Spleen (tissue), 11 donors: ENCODE results near the gene PPTC7. TPM values are rescaled to one million over a fixed set of nuclear protein-coding genes. Genes with fewer than 3 reads are reported as not detected.
A peak's percentile ranks its signal among the peaks of the same experiment; 100 is the strongest.

Experiments used
- DNase-seq: peaks from one replicate; pipeline ENCODE4 v3.0.0-alpha.2; 2020
- H3K27ac ChIP-seq, 8 donors: fragments of 200-600 bp; sonication (generic) in 7 of 8; 1 replicate in 4 of 8; 2 replicates in 4 of 8; pipeline versions ENCODE4 v1.5.0 to v1.8.0; 2016 to 2021; ENCODE audit warnings: inconsistent platforms in 4 of 8, mild to moderate bottlenecking in 4 of 8, moderate library complexity in 1 of 8
- H3K27me3 ChIP-seq, 7 donors: fragments of 200-600 bp; sonication (generic) in 6 of 7; replicated peaks in 1 of 7; 1 replicate in 4 of 7; 2 replicates in 3 of 7; pipeline versions ENCODE4 v1.5.0 to v1.8.0; 2016 to 2021; ENCODE audit warnings: inconsistent platforms in 3 of 7, mild to moderate bottlenecking in 1 of 7
- H3K36me3 ChIP-seq, 6 donors: fragments of 200-600 bp; sonication (generic) in 5 of 6; 1 replicate in 4 of 6; 2 replicates in 2 of 6; pipeline versions ENCODE4 v1.5.0 to v1.8.0; 2016 to 2021; ENCODE audit warnings: inconsistent platforms in 2 of 6
- H3K4me1 ChIP-seq, 6 donors: fragments of 200-600 bp; sonication (generic) in 5 of 6; 1 replicate in 3 of 6; 2 replicates in 3 of 6; pipeline versions ENCODE4 v1.5.0 to v1.8.0; 2016 to 2021; ENCODE audit warnings: inconsistent platforms in 3 of 6
- H3K4me3 ChIP-seq, 8 donors: fragments of 200-600 bp; sonication (generic) in 7 of 8; 1 replicate in 4 of 8; 2 replicates in 4 of 8; pipeline versions ENCODE4 v1.5.0 to v1.8.0; 2016 to 2021; ENCODE audit warnings: inconsistent platforms in 4 of 8, mild to moderate bottlenecking in 4 of 8, moderate library complexity in 2 of 8
- H3K9me3 ChIP-seq, 8 donors: fragments of 200-600 bp; sonication (generic) in 7 of 8; 1 replicate in 4 of 8; 2 replicates in 4 of 8; pipeline versions ENCODE4 v1.5.0 to v1.8.0; 2016 to 2021; ENCODE audit warnings: inconsistent platforms in 4 of 8
- POLR2A ChIP-seq, 3 donors: fragments of 450-650 bp; IDR thresholded peaks; one replicate each; pipeline ENCODE4 v1.5.1; 2017; ENCODE audit warnings: antibody characterized with exemption in 3 of 3, mild to moderate bottlenecking in 1 of 3
- POLR2AphosphoS5 ChIP-seq, 3 donors: sonication (generic); formaldehyde crosslinking; IDR thresholded peaks; one replicate each; pipeline ENCODE4 v1.5.1; 2017; ENCODE audit warnings: antibody characterized with exemption in 3 of 3
- WGBS, 5 donors: extraction: QIAGEN DNeasy Blood & Tissue Kit in 3 of 5; methylation state at CpG; one replicate each; pipeline versions ENCODE4 v1.1.5 to v1.1.7; 2013 to 2018; 5-methylcytosine and 5-hydroxymethylcytosine counted together
- intact Hi-C: fragments of 100-400 bp; cut with DNase I; formaldehyde crosslinking; loops from one replicate; pipeline ENCODE4 v1.15.0; 2023; ENCODE audit warnings: low total_unique reads
- polyA plus RNA-seq, 3 donors: library from polyadenylated mRNA; stranded (reverse); fragments of 200-250 nt; gene quantifications; one replicate each; pipeline ENCODE4 v1.2.1, GENCODE V29; 2013
- total RNA-seq, 7 donors: library from RNA; depleted of rRNA in 3 of 7; stranded (reverse); fragments of >200 nt in 3 of 7; fragmentation: NEBNext Ultra II Directional in 4 of 7; extraction: Animal tissue kit (Norgen Biotek cat#: 25700) in 4 of 7; gene quantifications; one replicate each; pipeline versions ENCODE4 v1.1.0 to v1.2.1, GENCODE V29; 2016 to 2021
- TF ChIP-seq, protein P1 (sequence below), 11 experiments: fragments of 200-600 bp in 7 of 11; fragments of 450-650 bp in 4 of 11; sonication (generic) in 4 of 11; IDR thresholded peaks in 8 of 11; conservative IDR thresholded peaks in 3 of 11; 1 replicate in 7 of 11; 2 replicates in 4 of 11; pipeline versions ENCODE4 v1.4.0 to v1.8.0; 2016 to 2021; ENCODE audit warnings: antibody characterized with exemption in 11 of 11, inconsistent platforms in 4 of 11, mild to moderate bottlenecking in 1 of 11
- donor health status: healthy with polysubstance abuse.
- donor health status: DM: no; HTN: no; CAD: no; lungs with moderate emphysema.
- donor health status: DM: no; HTN: no; CAD: no.
- donor health status: Bipolar disorder and iron deficiency.
- donor health status: healthy.
- donor health status: DM: no; HTN: no; CAD: no.
- donor health status: DM: yes; HTN: yes; CAD: no.

Gene PPTC7
- total and polyA plus RNA-seq, 10 donors, result 7.5 to 27.3 (median 23.5) TPM

DNA sequence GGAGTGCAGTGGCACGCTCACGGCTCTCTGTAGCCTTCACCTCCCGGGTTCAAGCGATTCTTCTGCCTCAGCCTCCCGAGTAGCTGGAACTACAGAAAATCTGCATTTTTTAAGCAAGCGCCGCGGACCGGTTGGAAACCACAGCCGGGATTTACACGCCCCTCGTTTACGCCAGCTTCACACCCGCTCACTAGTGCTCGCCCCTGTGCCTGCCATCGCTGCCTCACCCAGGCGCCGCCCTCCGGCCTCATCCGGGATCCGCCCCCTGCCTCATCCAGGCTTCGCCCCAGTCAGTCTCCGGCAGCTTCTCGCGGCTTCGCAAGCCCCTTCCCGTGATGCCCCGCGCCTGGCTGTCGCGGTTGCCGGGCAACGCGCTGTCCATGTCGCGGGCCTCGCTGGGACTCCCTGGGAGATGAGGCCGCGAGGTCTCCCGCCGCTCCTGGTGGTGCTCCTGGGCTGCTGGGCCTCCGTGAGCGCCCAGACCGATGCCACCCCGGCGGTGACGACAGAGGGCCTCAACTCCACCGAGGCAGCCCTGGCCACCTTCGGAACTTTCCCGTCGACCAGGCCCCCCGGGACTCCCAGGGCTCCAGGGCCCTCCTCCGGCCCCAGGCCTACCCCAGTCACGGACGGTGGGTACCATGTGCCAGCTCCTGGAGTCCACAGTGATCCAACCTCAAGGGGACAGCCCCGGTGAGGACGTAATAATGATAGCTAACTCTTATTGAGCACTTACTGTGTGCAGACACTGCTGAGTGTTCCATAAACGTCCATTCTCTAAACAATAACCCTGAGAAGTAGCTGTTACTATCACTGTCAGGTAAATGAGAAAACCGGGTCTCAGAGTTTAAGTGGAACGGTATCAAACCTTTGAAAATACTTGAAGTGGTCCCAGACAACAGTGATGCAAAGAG, 30.9 kb upstream of the PPTC7 start, which contains the start of gene TCTN1:
Gene TCTN1 (plus strand): TSS at position 359 of the 914 bp plus-strand sequence. CDS start 54 bp downstream, at position 413.
- Histone ChIP-seq H3K27me3 (no peaks in the 10 kb centered on the region), H3K36me3 (peaks cover 0 to 4% (median 0%) of the 10 kb centered on the region in 6 donors), H3K4me3 (peak within 1 kb of the TSS; percentile 70 to 93 (median 80)), H3K27ac (peak within 1 kb of the TSS; percentile 37 to 89 (median 85)), H3K4me1 (peaks cover 10 to 60% (median 19%) of the 10 kb centered on the region in 6 donors), H3K9me3 (no peaks in the 10 kb centered on the region)
- intact Hi-C loops, result loop anchor here (10.0 kb wide), 1 partner anchor 81 kb away; no protein-coding TSS in a partner anchor
- DNase-seq, result peak; percentile 100
- WGBS, 5 donors, result 3 to 11% (median 4%) methylated on average over 24 to 60 of the region's 60 CpGs
- TF ChIP-seq, protein P1, sequence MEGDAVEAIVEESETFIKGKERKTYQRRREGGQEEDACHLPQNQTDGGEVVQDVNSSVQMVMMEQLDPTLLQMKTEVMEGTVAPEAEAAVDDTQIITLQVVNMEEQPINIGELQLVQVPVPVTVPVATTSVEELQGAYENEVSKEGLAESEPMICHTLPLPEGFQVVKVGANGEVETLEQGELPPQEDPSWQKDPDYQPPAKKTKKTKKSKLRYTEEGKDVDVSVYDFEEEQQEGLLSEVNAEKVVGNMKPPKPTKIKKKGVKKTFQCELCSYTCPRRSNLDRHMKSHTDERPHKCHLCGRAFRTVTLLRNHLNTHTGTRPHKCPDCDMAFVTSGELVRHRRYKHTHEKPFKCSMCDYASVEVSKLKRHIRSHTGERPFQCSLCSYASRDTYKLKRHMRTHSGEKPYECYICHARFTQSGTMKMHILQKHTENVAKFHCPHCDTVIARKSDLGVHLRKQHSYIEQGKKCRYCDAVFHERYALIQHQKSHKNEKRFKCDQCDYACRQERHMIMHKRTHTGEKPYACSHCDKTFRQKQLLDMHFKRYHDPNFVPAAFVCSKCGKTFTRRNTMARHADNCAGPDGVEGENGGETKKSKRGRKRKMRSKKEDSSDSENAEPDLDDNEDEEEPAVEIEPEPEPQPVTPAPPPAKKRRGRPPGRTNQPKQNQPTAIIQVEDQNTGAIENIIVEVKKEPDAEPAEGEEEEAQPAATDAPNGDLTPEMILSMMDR (IDR thresholded peaks at IDR 0.05 in 8 of 11, conservative IDR thresholded peaks at IDR 0.05 in 3 of 11), result peak in 5 of 11 experiments; percentile 4 to 54 (median 44)
- TF ChIP-seq POLR2A (IDR thresholded peaks at IDR 0.05), result peak in 1 of 3 donors; percentile 28
- TF ChIP-seq POLR2AphosphoS5 (IDR thresholded peaks at IDR 0.05), result peak; percentile 90 to 93 (median 91)

DNA sequence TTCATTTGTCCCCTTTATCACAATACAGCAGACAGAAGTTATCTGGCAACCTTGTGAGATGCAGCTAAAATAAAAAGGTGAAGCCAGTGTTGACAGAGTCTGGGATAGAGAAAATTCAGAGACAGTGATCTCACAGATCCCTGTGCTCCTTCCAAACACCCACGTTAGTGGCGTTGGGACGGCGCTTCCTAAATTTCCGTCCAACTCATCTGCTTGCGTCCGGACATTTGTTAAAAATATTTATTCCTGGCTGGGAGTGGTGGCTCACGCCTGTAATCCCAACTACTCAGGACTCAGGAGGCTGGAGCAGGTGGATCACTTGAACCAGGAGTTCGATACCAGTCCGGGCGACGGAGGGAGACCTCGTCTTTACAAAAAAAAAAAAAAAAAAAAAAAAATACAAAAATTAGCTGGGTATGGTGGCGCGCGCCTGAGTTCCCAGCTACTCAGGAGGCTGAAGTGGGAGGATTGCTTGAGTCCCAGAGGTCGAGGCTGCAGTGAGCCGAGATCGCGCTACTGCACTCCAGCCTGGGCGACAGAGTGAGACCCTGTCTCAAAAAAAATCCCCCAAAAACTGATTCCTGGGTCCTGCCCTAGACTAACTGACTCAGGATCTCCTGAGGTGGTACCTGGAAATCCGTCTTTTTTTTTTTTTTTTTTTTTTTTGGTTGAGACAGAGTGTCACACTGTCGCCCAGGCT, 30.1 kb upstream of the PPTC7 start:
- Histone ChIP-seq H3K36me3 (peaks cover 0 to 4% (median 0%) of the 10 kb centered on the region in 6 donors), H3K27ac (peak overlapping the region; percentile 37 to 89 (median 85)), H3K4me3 (peak overlapping the region; percentile 70 to 93 (median 80)), H3K4me1 (peaks cover 10 to 62% (median 19%) of the 10 kb centered on the region in 6 donors), H3K9me3 (no peaks in the 10 kb centered on the region), H3K27me3 (no peaks in the 10 kb centered on the region)
- TF ChIP-seq POLR2A (IDR thresholded peaks at IDR 0.05) (no peak), POLR2AphosphoS5 (IDR thresholded peaks at IDR 0.05) (no peak)
- TF ChIP-seq, protein P1 (IDR thresholded peaks at IDR 0.05 in 8 of 11, conservative IDR thresholded peaks at IDR 0.05 in 3 of 11), result no peak
- WGBS, 5 donors, result 77 to 83% (median 80%) methylated on average over 20 to 23 of the region's 23 CpGs
- no peak for DNase-seq
- intact Hi-C loops, result loop anchor here (10.0 kb wide), 1 partner anchor 82 kb away; no protein-coding TSS in a partner anchor

DNA sequence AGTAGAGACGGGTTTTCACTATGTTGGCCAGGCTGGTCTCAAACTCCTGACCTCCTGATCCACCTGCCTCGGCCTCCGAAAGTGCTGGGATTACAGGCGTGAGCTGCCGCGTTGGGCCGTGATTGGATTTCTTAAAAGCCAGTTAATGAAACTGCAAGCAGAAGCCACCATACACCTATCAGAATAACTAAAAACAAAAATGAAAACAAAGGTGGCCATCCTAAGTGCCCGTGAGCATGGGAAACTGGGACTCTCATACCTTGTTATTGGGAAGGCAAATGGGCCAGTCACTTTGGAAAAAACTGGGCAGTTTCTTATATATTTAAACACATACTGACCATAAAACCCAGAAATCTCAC, 23.1 kb upstream of the PPTC7 start:
- no peaks in the 10 kb centered on the region for H3K36me3 ChIP-seq
- H3K9me3 ChIP-seq, result no peaks in the 10 kb centered on the region
- WGBS, 5 donors, result 65 to 76% (median 68%) methylated on average over 8 of the region's 8 CpGs
- DNase-seq, result no peak
- H3K27ac ChIP-seq, result peak overlapping the region; percentile 72 to 94 (median 92)
- peaks cover 0 to 72% (median 19%) of the 10 kb centered on the region in 6 donors for H3K4me1 ChIP-seq
- intact Hi-C loops, result no loop called here
- H3K4me3 ChIP-seq, result peak overlapping the region in 5 of 8 donors; percentile 17 to 63 (median 25)
- no peaks in the 10 kb centered on the region for H3K27me3 ChIP-seq
- no peak for TF ChIP-seq POLR2AphosphoS5 (IDR thresholded peaks at IDR 0.05)
- TF ChIP-seq, protein P1 (IDR thresholded peaks at IDR 0.05 in 8 of 11, conservative IDR thresholded peaks at IDR 0.05 in 3 of 11), result no peak
- no peak for TF ChIP-seq POLR2A (IDR thresholded peaks at IDR 0.05)
